Measurements from ENCODE around the gene FBXO17. TPM values are rescaled to one million over a fixed set of nuclear protein-coding genes. Genes with fewer than 3 reads are reported as not detected.
"Not testable (repeated sequence)": the region's sequence is repeated elsewhere in the genome, so short reads cannot be mapped to it uniquely, and the experiment has no call there.

Gene FBXO17
- total RNA-seq, 3 donors from 2014 or later = 14.2 to 67.2 (median 28.5) TPM

DNA sequence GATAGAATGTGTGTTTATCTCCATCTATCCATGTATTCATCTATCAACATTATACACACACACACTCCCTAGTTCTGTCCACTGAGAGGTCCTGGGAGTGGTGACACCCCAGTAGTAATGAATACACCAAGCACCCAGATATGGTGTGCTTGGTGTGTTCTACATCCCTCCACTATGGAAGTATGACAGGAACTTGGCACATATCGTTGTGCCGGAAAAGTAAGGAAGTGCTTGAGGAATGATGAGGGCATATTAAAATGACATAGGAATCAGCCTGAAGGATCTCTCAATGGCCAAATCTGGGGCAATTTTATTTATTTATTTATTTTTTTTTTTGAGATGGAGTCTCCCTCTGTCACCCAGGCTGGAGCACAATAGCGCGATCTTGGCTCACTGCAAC, 28.3 kb upstream of the FBXO17 start:
- intact Hi-C loops (cut with DNase I; ENCODE audit: low total_unique reads) = no loop called here
- no peak overlapping the region for H3K27ac ChIP-seq
- H3K36me3 ChIP-seq = no peaks in the 10 kb centered on the region
- H3K4me1 ChIP-seq = no peaks in the 10 kb centered on the region
- no peak for TF ChIP-seq POLR2AphosphoS5 (IDR thresholded peaks at IDR 0.05)
- no peak for TF ChIP-seq POLR2A (IDR thresholded peaks at IDR 0.05)
- TF ChIP-seq, protein P1, sequence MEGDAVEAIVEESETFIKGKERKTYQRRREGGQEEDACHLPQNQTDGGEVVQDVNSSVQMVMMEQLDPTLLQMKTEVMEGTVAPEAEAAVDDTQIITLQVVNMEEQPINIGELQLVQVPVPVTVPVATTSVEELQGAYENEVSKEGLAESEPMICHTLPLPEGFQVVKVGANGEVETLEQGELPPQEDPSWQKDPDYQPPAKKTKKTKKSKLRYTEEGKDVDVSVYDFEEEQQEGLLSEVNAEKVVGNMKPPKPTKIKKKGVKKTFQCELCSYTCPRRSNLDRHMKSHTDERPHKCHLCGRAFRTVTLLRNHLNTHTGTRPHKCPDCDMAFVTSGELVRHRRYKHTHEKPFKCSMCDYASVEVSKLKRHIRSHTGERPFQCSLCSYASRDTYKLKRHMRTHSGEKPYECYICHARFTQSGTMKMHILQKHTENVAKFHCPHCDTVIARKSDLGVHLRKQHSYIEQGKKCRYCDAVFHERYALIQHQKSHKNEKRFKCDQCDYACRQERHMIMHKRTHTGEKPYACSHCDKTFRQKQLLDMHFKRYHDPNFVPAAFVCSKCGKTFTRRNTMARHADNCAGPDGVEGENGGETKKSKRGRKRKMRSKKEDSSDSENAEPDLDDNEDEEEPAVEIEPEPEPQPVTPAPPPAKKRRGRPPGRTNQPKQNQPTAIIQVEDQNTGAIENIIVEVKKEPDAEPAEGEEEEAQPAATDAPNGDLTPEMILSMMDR (IDR thresholded peaks at IDR 0.05) = no peak
- DNase-seq (ENCODE audit: low spot score in 2 of 2) = no peak
- no peak overlapping the region for H3K4me3 ChIP-seq
- no peaks in the 10 kb centered on the region for H3K9me3 ChIP-seq
- H3K27me3 ChIP-seq = no peaks in the 10 kb centered on the region

DNA sequence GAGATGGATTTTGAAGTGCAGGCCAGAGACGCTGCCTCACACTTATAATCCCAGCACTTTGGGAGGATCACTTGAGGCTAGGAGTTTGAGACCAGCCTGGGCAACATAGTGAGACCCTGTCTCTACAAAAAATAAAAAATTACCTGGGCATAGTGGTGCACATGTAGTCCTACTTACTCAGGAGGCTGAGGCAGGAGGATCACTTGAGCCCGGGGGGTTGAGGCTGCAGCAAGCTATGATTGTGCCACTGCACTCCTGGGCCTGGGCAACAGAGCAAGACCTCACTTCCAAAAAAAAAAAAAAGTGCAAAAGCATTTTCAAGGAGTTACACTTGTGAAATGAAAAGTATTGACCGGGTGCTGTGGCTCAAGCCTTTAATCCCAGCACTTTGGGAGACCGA, 27.6 kb upstream of the FBXO17 start:
- H3K36me3 ChIP-seq = no peaks in the 10 kb centered on the region
- H3K4me3 ChIP-seq = no peak overlapping the region
- H3K4me1 ChIP-seq = no peaks in the 10 kb centered on the region
- no peak overlapping the region for H3K27ac ChIP-seq
- TF ChIP-seq POLR2A (IDR thresholded peaks at IDR 0.05) (no peak), POLR2AphosphoS5 (IDR thresholded peaks at IDR 0.05) (no peak)
- TF ChIP-seq, protein P1 (IDR thresholded peaks at IDR 0.05) = no peak
- no peaks in the 10 kb centered on the region for H3K27me3 ChIP-seq
- intact Hi-C loops (cut with DNase I; ENCODE audit: low total_unique reads) = no loop called here
- DNase-seq (ENCODE audit: low spot score in 2 of 2) = no peak
- H3K9me3 ChIP-seq = no peaks in the 10 kb centered on the region

DNA sequence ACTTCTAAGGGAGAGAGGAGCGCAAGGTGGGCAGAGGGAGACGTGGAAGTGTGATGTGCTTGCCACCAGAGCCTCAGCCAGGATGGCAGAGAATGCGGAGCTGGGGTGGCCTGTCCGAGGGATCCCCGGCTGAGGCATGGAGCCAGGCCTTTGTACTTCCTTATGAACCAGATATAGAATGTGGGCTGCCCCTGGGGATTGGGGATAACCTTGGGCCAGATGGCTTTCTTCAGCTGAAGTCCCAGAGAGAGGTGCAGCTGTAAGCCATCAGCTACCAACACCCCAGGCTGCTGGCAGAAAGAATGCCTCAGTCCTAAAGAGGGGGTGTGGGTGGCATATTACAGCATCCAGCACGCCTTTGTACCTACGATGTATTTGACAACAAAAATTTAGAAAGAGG, 25.5 kb upstream of the FBXO17 start:
- no peak overlapping the region for H3K4me3 ChIP-seq
- DNase-seq (ENCODE audit: low spot score in 2 of 2) = no peak
- no peak overlapping the region for H3K27ac ChIP-seq
- H3K36me3 ChIP-seq = no peaks in the 10 kb centered on the region
- H3K27me3 ChIP-seq = no peaks in the 10 kb centered on the region
- intact Hi-C loops (cut with DNase I; ENCODE audit: low total_unique reads) = no loop called here
- no peaks in the 10 kb centered on the region for H3K4me1 ChIP-seq
- TF ChIP-seq, protein P1 (IDR thresholded peaks at IDR 0.05) = no peak
- TF ChIP-seq POLR2A (IDR thresholded peaks at IDR 0.05) (no peak), POLR2AphosphoS5 (IDR thresholded peaks at IDR 0.05) (no peak)
- H3K9me3 ChIP-seq = no peaks in the 10 kb centered on the region

DNA sequence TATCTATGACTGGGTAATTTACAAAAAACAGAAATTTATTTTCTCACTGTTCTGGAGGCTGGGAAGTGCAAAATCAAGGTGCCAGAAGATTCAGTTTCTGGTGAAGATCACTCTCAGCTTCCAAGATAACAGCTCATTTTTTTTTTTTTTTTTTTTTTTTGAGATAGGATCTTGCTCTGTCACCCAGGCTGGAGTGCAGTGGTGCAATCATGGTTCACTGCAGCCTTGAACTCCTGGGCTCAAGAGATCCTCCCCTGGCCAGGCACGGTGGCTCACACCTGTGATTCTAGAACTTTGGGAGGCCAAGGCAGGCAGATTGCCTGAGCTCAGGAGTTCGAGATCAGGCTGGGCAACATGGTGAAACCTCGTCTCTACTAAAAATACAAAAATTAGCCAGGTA, 22.0 kb upstream of the FBXO17 start:
- H3K4me1 ChIP-seq; H3K4me3 ChIP-seq; intact Hi-C loops (cut with DNase I; ENCODE audit: low total_unique reads); DNase-seq (ENCODE audit: low spot score in 2 of 2); H3K36me3 ChIP-seq; H3K9me3 ChIP-seq; H3K27me3 ChIP-seq; H3K27ac ChIP-seq: not testable (repeated sequence)

DNA sequence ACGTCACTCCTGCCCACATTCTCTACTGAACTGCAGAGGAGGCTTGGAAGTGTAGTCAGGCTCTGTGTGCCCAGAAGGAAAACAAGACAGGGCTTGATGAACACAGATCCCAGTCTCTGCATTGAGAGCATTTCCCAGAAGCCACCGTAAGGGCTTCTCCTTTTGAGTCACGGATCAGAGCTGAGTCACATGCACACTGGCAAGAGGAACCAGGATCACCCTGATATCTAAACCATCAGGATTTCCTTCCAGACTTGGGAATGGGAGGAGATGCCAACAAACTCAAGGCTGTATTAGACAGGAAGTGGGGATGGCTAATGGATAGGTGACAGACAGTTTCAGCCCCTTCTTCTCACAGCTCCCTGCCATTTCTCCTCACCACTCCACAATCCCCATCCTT, 17.7 kb upstream of the FBXO17 start:
- Histone ChIP-seq H3K4me1 (no peaks in the 10 kb centered on the region), H3K27me3 (peaks cover 0 to 4% of the 10 kb centered on the region in 2 donors), H3K36me3 (no peaks in the 10 kb centered on the region), H3K9me3 (no peaks in the 10 kb centered on the region), H3K4me3 (no peak overlapping the region), H3K27ac (no peak overlapping the region)
- intact Hi-C loops (cut with DNase I; ENCODE audit: low total_unique reads) = no loop called here
- TF ChIP-seq POLR2A (IDR thresholded peaks at IDR 0.05) (no peak), POLR2AphosphoS5 (IDR thresholded peaks at IDR 0.05) (no peak)
- TF ChIP-seq, protein P1 (IDR thresholded peaks at IDR 0.05) = no peak
- no peak for DNase-seq (ENCODE audit: low spot score in 2 of 2)
